Measurements from ENCODE around the gene RAB23. TPM values are rescaled to one million over a fixed set of nuclear protein-coding genes. Genes with fewer than 3 reads are reported as not detected.

Gene RAB23
- total and polyA plus RNA-seq, 2 of the 8 experiments (the other 6 are each of a cell fraction or from before 2014, with no cell fraction given), result 6.5 to 17.2 TPM

DNA sequence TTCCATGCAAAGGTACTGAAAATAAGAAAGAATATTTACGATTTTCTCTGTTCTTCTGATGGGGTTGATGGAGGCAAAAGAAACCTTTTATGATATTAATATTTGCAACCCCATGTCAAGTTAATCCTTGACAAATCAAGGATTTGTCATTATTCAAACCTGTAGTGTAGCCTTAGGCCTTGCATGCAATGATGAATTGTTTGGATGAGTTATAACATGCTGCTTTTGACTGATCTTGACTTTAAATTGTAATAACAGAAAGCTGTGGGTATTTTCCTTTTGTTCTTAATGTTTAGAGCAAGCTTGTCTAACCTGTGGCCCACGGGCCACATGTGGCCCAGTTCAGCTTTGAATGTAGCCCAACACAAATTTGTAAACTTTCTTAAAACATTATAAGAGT is 63.0 kb downstream of the RAB23 start:
- no peak overlapping the region for H3K9ac ChIP-seq (replicated peaks in 1 of 4; ENCODE audit: extremely low read depth in 1 of 4, low read depth in 3 of 4, low read length in 3 of 4)
- H3K79me2 ChIP-seq (ENCODE audit: control insufficient read depth in 1 of 2, insufficient read depth in 2 of 2, low read length in 2 of 2), result no peaks in the 10 kb centered on the region
- H2BK12ac ChIP-seq (ENCODE audit: low read depth, low read length), result no peak overlapping the region
- no peak overlapping the region for H2BK120ac ChIP-seq (replicated peaks; ENCODE audit: low read depth, low read length)
- no peak for TF ChIP-seq CBX8 (IDR thresholded peaks at IDR 0.05; ENCODE audit: borderline replicate concordance, low read depth, low read length)
- TF ChIP-seq SAP30 (IDR thresholded peaks at IDR 0.05; ENCODE audit: insufficient read depth, insufficient replicate concordance, low read length), result no peak
- no peak for TF ChIP-seq CTBP2 (IDR thresholded peaks at IDR 0.05; ENCODE audit: borderline replicate concordance, insufficient read depth, insufficient read length, low read length)
- TF ChIP-seq PHF8 (conservative IDR thresholded peaks at IDR 0.05; ENCODE audit: low read depth, low read length), result no peak
- TF ChIP-seq, protein P1, sequence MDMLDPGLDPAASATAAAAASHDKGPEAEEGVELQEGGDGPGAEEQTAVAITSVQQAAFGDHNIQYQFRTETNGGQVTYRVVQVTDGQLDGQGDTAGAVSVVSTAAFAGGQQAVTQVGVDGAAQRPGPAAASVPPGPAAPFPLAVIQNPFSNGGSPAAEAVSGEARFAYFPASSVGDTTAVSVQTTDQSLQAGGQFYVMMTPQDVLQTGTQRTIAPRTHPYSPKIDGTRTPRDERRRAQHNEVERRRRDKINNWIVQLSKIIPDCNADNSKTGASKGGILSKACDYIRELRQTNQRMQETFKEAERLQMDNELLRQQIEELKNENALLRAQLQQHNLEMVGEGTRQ (IDR thresholded peaks at IDR 0.05; ENCODE audit: low read length), result no peak
- no peak overlapping the region for H2AK5ac ChIP-seq (ENCODE audit: low read depth, low read length)
- no peak overlapping the region for H2BK15ac ChIP-seq (ENCODE audit: low read length)
- H2AFZ ChIP-seq (ENCODE audit: low read length), result no peak overlapping the region
- no peak overlapping the region for H2BK5ac ChIP-seq (ENCODE audit: low read depth, low read length)
- no peak overlapping the region for H2BK20ac ChIP-seq (ENCODE audit: low read length)
- no peak overlapping the region for H4K91ac ChIP-seq (replicated peaks; ENCODE audit: insufficient read length, low read length)
- no peaks in the 10 kb centered on the region for H3K27me3 ChIP-seq (replicated peaks in 1 of 4; ENCODE audit: control insufficient read depth in 3 of 4, extremely low read depth in 1 of 4, insufficient read depth in 3 of 4, low read length in 3 of 4)
- ChIA-PET POLR2A (ENCODE audit: partially characterized antibody) (no interaction called here), CTCF (ENCODE audit: partially characterized antibody) (interaction anchor here (0.6 kb wide), 1 partner anchor 133 kb away, joined by 3 read pairs; no protein-coding TSS in a partner anchor)
- H3K4me1 ChIP-seq (replicated peaks in 1 of 4; ENCODE audit: control insufficient read depth in 3 of 4, insufficient read depth in 4 of 4, low read length in 3 of 4), result no peaks in the 10 kb centered on the region
- no peak for DNase-seq (ENCODE audit: low read depth in 1 of 2, low spot score in 2 of 2)
- no peaks in the 10 kb centered on the region for H3K79me1 ChIP-seq (ENCODE audit: low read depth, low read length)
- H4K20me1 ChIP-seq (replicated peaks in 1 of 2; ENCODE audit: control insufficient read depth in 1 of 2, insufficient read depth in 2 of 2, low read length in 2 of 2), result no peaks in the 10 kb centered on the region
- no peak overlapping the region for H3K14ac ChIP-seq (ENCODE audit: insufficient read length)
- H3K4ac ChIP-seq (replicated peaks; ENCODE audit: insufficient read length, low read depth, low read length), result no peak overlapping the region
- no peaks in the 10 kb centered on the region; a peak in 1 of 4 replicates for H3K9me3 ChIP-seq (ENCODE audit: insufficient read depth in 2 of 2, low read depth in 1 of 2, low read length in 1 of 2)
- no peak overlapping the region for H3K18ac ChIP-seq (ENCODE audit: extremely low read depth, low read length)
- no peak overlapping the region for H4K5ac ChIP-seq (ENCODE audit: insufficient read length, low read depth, low read length)
- H3K27ac ChIP-seq (ENCODE audit: low read depth, low read length), result no peak overlapping the region
- H3K23ac ChIP-seq (ENCODE audit: insufficient read length), result no peak overlapping the region
- peaks cover 0 to 12% (median 3%) of the 10 kb centered on the region in 4 experiments; a peak in 2 of 8 replicates for H3K36me3 ChIP-seq (ENCODE audit: control insufficient read depth in 2 of 4, insufficient read depth in 4 of 4, low read length in 3 of 4)
- H3K4me3 ChIP-seq (ENCODE audit: extremely low read depth in 1 of 4, insufficient read depth in 2 of 4, low read depth in 3 of 4, low read length in 4 of 4), result no peak overlapping the region
- H3K4me2 ChIP-seq (ENCODE audit: insufficient read depth in 1 of 2, low read depth in 2 of 2, low read length in 2 of 2), result no peak overlapping the region
- WGBS, 2 experiments (ENCODE audit: extremely low coverage in 1 of 2, insufficient coverage in 1 of 2, insufficient read length in 1 of 2, insufficient replicate concordance in 2 of 2, low coverage in 1 of 2, low lambda C conversion rate in 2 of 2, missing lambda C conversion rate in 1 of 2), result 88% methylated on average over 2 of the region's 2 CpGs; no CpG with 5 or more reads in 1 of the 2 experiments
- H3K23me2 ChIP-seq (ENCODE audit: low read depth, low read length), result no peaks in the 10 kb centered on the region
- H4K8ac ChIP-seq (ENCODE audit: extremely low read depth, insufficient read depth, low read length), result no peak overlapping the region
- FAIRE-seq, result no peak
- no peak overlapping the region for H3K56ac ChIP-seq (replicated peaks; ENCODE audit: insufficient read length, low read depth, low read length)
